ENCODE measurements around the gene COMT. TPM values are rescaled to one million over a fixed set of nuclear protein-coding genes. Genes with fewer than 3 reads are reported as not detected.
A peak's percentile ranks its signal among the peaks of the same experiment; 100 is the strongest.

Gene COMT
- 100 to 1,000 TPM; 278 to 427 TPM for total RNA-seq
- 147 TPM for polyA plus RNA-seq (ENCODE audit: insufficient read depth, low read depth, low replicate concordance)
- long read RNA-seq, donor 1, transcript COMT-209 (4 exons, 1,035 nt), result minor isoform, 36 of 246 reads
- long read RNA-seq, donor 1, transcript COMT-202 (6 exons, 2,437 nt), result major isoform, 92 of 246 reads
- long read RNA-seq, donor 1, transcript COMT-203 (5 exons, 2,217 nt), result minor isoform, 7 of 246 reads
- long read RNA-seq, donor 1, partial matches to known transcripts, result 110 of 246 reads
- long read RNA-seq, donor 1, other reads (novel, unspliced or antisense), result 0 of 246 reads
- long read RNA-seq, donor 2, transcript COMT-202 (6 exons, 2,437 nt), result major isoform, 46 of 113 reads
- long read RNA-seq, donor 2, transcript COMT-209 (4 exons, 1,035 nt), result minor isoform, 19 of 113 reads
- long read RNA-seq, donor 2, transcript COMT-203 (5 exons, 2,217 nt), result minor isoform, 7 of 113 reads
- long read RNA-seq, donor 2, partial matches to known transcripts, result 39 of 113 reads
- long read RNA-seq, donor 2, other reads (novel, unspliced or antisense), result 0 of 113 reads

GRCh38 chr22:19941365-19942082 lies at the start of gene COMT, which contains the start of gene TXNRD2:
TSS of gene COMT (plus strand) at chr22:19941772. CDS start at chr22:19962527, 20,755 bp downstream.
TSS of gene TXNRD2 (minus strand) at chr22:19941818. CDS start at chr22:19941803, 15 bp downstream.
- Histone ChIP-seq H3K4me1 (peaks cover 34% of the 10 kb centered on the region), H3K4me3 (peak within 1 kb of the TSS; percentile 90 to 93), H3K9me3 (no peaks in the 10 kb centered on the region), H3K27ac (peak within 1 kb of the TSS; percentile 97 to 99), H3K27me3 (no peaks in the 10 kb centered on the region), H3K36me3 (ENCODE audit: low read depth, missing control alignments) (no peaks in the 10 kb centered on the region)
- TF ChIP-seq POLR2A (IDR thresholded peaks at IDR 0.05), result no peak
- TF ChIP-seq, protein P1, sequence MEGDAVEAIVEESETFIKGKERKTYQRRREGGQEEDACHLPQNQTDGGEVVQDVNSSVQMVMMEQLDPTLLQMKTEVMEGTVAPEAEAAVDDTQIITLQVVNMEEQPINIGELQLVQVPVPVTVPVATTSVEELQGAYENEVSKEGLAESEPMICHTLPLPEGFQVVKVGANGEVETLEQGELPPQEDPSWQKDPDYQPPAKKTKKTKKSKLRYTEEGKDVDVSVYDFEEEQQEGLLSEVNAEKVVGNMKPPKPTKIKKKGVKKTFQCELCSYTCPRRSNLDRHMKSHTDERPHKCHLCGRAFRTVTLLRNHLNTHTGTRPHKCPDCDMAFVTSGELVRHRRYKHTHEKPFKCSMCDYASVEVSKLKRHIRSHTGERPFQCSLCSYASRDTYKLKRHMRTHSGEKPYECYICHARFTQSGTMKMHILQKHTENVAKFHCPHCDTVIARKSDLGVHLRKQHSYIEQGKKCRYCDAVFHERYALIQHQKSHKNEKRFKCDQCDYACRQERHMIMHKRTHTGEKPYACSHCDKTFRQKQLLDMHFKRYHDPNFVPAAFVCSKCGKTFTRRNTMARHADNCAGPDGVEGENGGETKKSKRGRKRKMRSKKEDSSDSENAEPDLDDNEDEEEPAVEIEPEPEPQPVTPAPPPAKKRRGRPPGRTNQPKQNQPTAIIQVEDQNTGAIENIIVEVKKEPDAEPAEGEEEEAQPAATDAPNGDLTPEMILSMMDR (IDR thresholded peaks at IDR 0.05), result no peak
- intact Hi-C loops (cut with DNase I; ENCODE audit: low total_unique reads), result no loop called here
- DNase-seq, result peak; percentile 66
- 1 to 2% methylated on average over 8 to 62 of the region's 63 CpGs for WGBS, 2 donors

DNA sequence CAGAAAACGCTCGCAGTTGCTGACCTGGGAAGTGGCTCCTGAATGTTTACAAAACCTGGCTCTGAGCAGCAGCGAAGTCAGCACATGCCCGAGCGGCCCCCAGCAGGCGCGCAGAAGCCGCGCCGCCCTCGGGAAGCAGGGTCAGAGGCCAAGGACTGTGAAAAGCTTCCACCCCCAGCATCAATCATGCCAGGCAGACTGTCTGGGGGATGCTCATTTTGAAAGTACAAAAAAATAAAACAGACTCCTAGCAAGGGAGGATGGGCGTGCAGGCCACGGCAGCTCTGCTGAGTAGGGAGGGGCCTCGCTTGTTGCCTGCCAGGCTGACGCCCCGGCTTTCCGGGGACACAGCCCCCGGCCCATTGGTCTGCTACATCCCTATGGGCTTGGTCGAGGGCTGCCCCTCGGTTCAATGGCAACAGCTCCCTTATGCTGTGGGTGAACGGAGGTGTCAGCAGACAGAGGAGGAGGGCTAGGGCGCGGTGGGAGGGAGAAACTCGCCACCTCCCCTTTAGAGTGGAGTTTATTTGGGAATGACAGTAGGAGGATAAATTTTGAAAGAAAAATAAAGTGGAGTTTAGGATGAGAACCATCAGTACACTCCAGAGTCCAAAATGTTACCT lies 49.2 kb upstream of the COMT start:
- H3K4me3 ChIP-seq, result no peak overlapping the region
- DNase-seq, result no peak
- no peaks in the 10 kb centered on the region for H3K36me3 ChIP-seq (ENCODE audit: low read depth, missing control alignments)
- intact Hi-C loops (cut with DNase I; ENCODE audit: low total_unique reads), result no loop called here
- no peak overlapping the region for H3K27ac ChIP-seq
- peaks cover 12% of the 10 kb centered on the region for H3K4me1 ChIP-seq
- no peak for TF ChIP-seq POLR2A (IDR thresholded peaks at IDR 0.05)
- TF ChIP-seq, protein P1 (IDR thresholded peaks at IDR 0.05), result no peak
- H3K27me3 ChIP-seq, result no peaks in the 10 kb centered on the region
- H3K9me3 ChIP-seq, result no peaks in the 10 kb centered on the region
- 56% methylated on average over 23 to 24 of the region's 24 CpGs for WGBS, 2 donors

GRCh38 chr22:19892925-19893324 lies 48.6 kb upstream of the COMT start:
- no peaks in the 10 kb centered on the region for H3K9me3 ChIP-seq
- no peak for DNase-seq
- H3K27ac ChIP-seq, result no peak overlapping the region
- peaks cover 12% of the 10 kb centered on the region for H3K4me1 ChIP-seq
- intact Hi-C loops (cut with DNase I; ENCODE audit: low total_unique reads), result no loop called here
- H3K4me3 ChIP-seq, result no peak overlapping the region
- no peaks in the 10 kb centered on the region for H3K27me3 ChIP-seq
- H3K36me3 ChIP-seq (ENCODE audit: low read depth, missing control alignments), result no peaks in the 10 kb centered on the region
- WGBS, 2 donors, result 88 to 92% methylated on average over 13 of the region's 13 CpGs
- TF ChIP-seq, protein P1 (IDR thresholded peaks at IDR 0.05), result no peak
- TF ChIP-seq POLR2A (IDR thresholded peaks at IDR 0.05), result no peak

- intact Hi-C loops (cut with DNase I; ENCODE audit: low total_unique reads), result no loop called here
- Histone ChIP-seq H3K36me3 (ENCODE audit: low read depth, missing control alignments) (no peaks in the 10 kb centered on the region), H3K27ac (no peak overlapping the region), H3K9me3 (no peaks in the 10 kb centered on the region), H3K4me1 (peaks cover 12% of the 10 kb centered on the region), H3K4me3 (no peak overlapping the region), H3K27me3 (no peaks in the 10 kb centered on the region)
- 95 to 96% methylated on average over 10 to 12 of the region's 15 CpGs for WGBS, 2 donors
- no peak for DNase-seq
- TF ChIP-seq POLR2A (IDR thresholded peaks at IDR 0.05), result no peak
- TF ChIP-seq, protein P1 (IDR thresholded peaks at IDR 0.05), result no peak
Measured at GRCh38 chr22:19893363-19893762, 48.2 kb upstream of the COMT start.
